COLO668 (cell line): ENCODE measurements around the gene GOLGA6L6.
"Not testable (repeated sequence)": the region's sequence is repeated elsewhere in the genome, so short reads cannot be mapped to it uniquely, and the experiment has no call there.

Experiments
- DNase-seq: peaks from one replicate; lab custom pipeline; 2025; ENCODE audit not compliant: unreplicated experiment; lab: John Stamatoyannopoulos, UW

Gene GOLGA6L6, protein sequence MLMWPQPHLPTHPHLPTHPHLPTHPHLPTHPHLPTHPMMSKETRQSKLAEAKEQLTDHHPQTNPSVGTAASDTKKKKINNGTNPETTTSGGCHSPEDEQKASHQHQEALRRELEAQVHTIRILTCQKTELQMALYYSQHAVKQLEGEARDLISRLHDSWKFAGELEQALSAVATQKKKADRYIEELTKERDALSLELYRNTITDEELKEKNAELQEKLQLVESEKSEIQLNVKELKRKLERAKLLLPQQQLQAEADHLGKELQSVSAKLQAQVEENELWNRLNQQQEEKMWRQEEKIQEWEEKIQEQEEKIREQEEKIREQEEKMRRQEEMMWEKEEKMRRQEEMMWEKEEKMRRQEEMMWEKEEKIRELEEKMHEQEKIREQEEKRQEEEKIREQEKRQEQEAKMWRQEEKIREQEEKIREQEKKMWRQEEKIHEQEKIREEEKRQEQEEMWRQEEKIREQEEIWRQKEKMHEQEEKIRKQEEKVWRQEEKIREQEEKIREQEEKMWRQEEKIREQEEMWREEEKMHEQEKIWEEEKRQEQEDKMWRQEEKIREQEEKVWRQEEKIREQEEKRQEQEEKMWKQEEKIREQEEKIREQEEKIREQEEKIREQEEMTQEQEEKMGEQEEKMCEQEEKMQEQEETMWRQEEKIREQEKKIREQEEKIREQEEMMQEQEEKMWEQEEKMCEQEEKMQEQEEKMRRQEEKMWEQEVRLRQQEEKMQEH

DNA sequence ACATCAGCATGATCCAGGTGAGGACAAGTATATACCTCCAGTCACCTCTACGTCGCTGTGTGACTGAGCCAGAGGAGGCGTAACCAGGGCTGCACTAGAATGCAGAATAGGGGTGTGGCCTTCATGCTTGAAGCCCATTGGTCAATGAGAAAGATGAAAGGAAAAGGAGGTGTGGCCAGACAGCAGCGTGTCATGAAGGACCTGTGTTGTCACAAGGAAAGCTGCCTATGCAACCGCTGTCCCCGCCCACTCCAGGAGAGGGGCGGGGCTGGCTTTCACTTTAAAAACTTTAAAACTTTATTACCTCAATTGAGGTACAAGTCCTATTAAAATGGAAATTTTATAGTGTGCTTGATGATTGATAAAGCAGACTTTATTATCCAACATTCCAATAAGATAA lies at the start of gene GOLGA6L6:
Gene GOLGA6L6, minus strand, starts transcription at position 101 of the 400 bp plus-strand sequence. Its CDS starts 91 bp downstream, at position 10.
- DNase-seq, result not testable (repeated sequence)

- DNase-seq, result not testable (repeated sequence)
Observed at GRCh38 chr15:20590069-20590468, 48.5 kb upstream of the GOLGA6L6 start.

DNA sequence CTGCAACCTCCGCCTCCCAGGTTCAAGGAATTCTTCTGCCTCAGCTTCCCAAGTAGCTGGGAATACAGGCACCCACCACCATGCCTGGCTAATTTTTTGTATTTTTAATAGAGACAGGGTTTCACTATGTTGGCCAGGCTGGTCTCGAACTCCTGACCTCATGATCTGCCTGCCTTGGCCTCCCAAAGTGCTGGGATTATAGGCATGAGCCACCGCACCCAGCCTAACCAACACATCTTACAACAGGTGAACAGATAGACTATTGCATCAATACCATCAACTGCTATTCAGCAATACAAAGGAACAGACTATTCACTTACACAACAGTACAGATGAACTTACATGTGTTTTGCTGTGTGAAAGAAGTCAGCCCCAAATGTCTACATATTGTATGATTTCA lies 45.2 kb upstream of the GOLGA6L6 start:
- DNase-seq, result not testable (repeated sequence)

- not testable (repeated sequence) for DNase-seq
Observed at GRCh38 chr15:20582726-20583115, 41.1 kb upstream of the GOLGA6L6 start.

DNA sequence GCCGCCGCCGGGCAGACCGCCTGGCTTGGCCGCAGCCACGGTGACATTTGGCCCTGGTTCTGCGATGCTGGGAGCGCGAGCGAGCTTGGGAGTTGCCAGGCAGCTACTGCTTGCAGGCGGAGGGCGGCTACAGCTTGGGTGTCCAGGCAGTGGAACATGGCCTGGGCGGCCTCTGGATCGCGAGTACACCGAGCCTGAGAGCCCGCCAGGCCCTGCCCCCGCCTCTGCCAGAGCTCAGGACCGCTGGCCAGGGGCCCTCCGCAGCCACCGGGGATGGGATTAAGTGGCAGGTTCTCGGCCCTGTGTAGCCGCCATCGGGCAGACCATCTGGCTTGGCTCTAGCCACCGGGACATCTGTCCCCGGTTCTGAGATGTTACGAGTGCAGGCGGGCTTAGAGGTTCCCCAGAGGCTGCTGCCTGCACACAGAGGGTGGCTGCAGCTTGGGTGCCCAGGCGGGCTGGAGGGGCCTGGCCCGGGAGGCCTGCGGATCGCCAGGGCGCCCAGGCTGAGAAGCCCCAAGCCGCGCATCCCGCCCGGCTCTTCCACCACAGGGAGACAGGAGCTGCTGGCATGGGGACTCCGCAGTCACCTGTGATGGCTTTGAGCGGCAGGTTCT lies 40.6 kb upstream of the GOLGA6L6 start:
- not testable (repeated sequence) for DNase-seq

- not testable (repeated sequence) for DNase-seq
Observed at GRCh38 chr15:20581261-20582108, 39.9 kb upstream of the GOLGA6L6 start.

DNA sequence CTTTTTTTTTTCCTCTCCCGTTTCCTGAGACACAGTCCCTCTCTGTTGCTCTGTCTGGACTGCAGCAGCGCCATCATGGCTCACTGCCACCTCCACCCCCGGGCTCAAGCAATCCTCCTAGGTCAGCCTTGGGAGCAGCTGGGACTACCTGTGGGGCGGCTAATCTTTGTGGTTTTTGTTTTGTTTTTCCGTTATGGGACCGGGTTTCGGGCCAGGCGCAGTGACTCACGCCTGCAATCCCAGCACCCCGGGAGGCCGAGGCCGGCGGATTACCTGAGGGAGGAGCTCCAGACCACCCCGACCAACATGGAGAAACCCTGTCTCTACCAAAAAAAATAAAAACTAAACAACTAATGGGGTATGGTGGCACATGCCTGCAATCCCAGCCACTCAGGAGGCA lies 38.1 kb upstream of the GOLGA6L6 start:
- DNase-seq, result not testable (repeated sequence)

- DNase-seq, result not testable (repeated sequence)
Observed at GRCh38 chr15:20551289-20551688, 9.7 kb upstream of the GOLGA6L6 start.

DNA sequence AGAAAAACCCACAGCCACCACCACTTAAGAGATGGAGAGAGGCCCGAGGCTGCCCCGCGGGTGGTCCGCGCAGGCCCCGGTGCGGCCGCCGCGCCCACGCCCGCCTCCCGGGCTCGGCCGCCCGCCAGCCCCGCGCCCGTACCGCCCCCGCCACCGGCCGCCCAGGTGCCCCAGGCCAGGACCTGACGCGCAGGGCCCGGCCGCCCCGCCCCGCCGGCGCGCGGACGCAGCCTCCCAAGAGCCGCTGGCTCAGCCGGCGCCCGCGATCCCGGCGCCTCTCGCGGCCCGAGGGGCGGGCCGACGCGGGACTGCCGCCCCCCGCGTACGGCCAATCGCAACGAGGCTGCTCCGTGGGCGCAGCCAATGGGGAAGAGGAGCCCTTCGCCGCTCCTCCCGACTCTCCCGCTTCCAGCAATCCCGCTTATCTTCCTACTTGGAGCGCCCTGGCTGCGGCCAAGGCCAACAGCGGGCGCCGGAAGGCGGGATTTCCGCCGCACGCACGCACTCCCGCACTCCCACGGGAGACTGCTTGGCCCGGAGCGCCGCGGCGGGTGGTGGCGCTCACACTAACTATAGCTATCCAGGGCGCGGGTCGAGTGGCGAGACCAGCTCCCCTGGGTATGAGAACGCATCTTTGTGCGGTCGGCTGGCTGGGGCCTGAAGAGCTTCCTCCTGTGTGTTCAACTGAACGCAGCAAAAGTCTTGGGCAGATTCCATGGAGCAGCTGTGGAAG lies 35.5 kb downstream of the GOLGA6L6 start:
- not testable (repeated sequence) for DNase-seq

DNA sequence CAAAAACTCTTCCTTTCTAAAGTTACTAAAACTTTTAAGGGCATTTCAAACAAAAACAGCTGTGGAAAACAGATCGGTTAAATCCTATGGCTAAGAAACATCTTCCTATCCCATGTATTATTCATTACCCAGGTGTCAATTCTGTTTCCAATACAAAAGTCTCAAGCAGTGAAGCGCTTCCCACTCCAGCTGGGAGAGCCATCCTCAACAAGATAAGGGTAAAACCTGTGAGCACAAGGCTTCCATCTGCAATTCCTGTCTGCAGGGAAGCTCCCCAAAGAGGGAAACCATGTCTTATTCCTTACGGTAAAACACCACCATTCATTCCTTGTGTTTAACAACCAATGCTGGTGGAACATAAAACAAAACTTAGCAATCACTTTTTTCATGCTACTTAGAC lies 38.8 kb downstream of the GOLGA6L6 start:
- not testable (repeated sequence) for DNase-seq

DNA sequence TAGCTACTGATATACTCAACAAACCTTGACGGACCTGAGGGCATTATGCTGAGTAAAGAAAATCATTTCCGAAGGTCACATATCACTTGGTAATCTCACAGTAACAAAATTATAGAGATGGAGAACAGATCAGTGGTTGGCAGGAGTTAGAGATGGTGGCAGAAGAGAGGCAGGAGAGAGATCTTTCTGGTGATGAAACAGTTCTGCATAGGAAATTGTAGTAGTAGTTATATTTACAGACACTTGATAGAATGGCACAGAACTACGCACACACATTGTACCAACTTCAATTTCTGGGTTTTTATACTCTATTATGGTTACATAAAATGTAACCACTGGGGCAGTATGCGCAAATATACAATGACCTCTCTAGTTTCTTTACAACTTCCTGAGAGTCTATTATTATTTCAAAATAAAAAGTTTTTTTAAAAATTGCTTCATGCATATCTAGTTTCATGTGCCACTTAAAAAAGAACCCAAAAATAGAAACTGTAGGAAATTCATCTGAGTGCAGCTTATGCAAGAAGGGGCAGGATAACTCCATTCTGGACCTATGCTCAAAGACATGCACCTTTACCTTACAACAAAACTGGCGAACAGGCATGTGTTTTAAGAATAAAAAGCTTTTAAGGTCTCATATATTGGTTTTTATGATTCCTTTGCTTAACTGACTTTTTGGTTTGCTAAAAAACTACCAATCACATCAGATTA lies 39.9 kb downstream of the GOLGA6L6 start:
- DNase-seq, result not testable (repeated sequence)

- not testable (repeated sequence) for DNase-seq
Observed at GRCh38 chr15:20497781-20498180, 43.8 kb downstream of the GOLGA6L6 start.

GRCh38 chr15:20493035-20493434 lies 48.6 kb downstream of the GOLGA6L6 start:
- not testable (repeated sequence) for DNase-seq

GRCh38 chr15:20492598-20492997 lies 49.0 kb downstream of the GOLGA6L6 start:
- not testable (repeated sequence) for DNase-seq

- DNase-seq, result not testable (repeated sequence)
Observed at GRCh38 chr15:20489320-20489719, 52.3 kb downstream of the GOLGA6L6 start.
